Body of pancreas (tissue), 4 donors: ENCODE data around the gene LCLAT1. TPM values are rescaled to one million over a fixed set of nuclear protein-coding genes. Genes with fewer than 3 reads are reported as not detected.

Source experiments
- ATAC-seq: fragments of 150-250 bp; one replicate; pipeline ENCODE4 v1.9.1; 2016
- DNase-seq, 4 donors: peaks; one replicate each; pipeline ENCODE4 v3.0.0-alpha.2; 2019
- H3K27ac ChIP-seq, 4 donors: fragments of 200-600 bp; sonication (generic); 1 replicate in 3 of 4; 2 replicates in 1 of 4; pipeline versions ENCODE4 v1.5.1 to v1.6.1; 2016 to 2019; ENCODE audit warnings: mild to moderate bottlenecking in 1 of 4, mixed read lengths in 1 of 4, moderate library complexity in 1 of 4
- H3K27me3 ChIP-seq, 2 donors: fragments of 200-600 bp; sonication (generic); one replicate each; pipeline ENCODE4 v1.6.0; 2016; ENCODE audit warnings: mild to moderate bottlenecking in 1 of 2
- H3K36me3 ChIP-seq, 2 donors: fragments of 200-600 bp; sonication (generic); replicated peaks in 1 of 2; 2 replicates each; pipeline ENCODE4 v1.5.1; 2016; ENCODE audit warnings: low read depth in 2 of 2; ENCODE audit not compliant: insufficient read depth in 1 of 2
- H3K4me1 ChIP-seq: fragments of 200-600 bp; sonication (generic); one replicate; pipeline ENCODE4 v1.6.0; 2016
- H3K4me3 ChIP-seq, 2 donors: fragments of 200-600 bp; sonication (generic); 1 replicate in 1 of 2; 2 replicates in 1 of 2; pipeline ENCODE4 v1.5.1; 2016 to 2019
- H3K9me3 ChIP-seq, 3 donors: fragments of 200-600 bp; sonication (generic); 1 replicate in 2 of 3; 2 replicates in 1 of 3; pipeline ENCODE4 v1.5.1; 2016
- POLR2A ChIP-seq, 3 donors: fragments of 450-650 bp; IDR thresholded peaks; one replicate each; pipeline ENCODE4 v1.6.1; 2016; ENCODE audit warnings: antibody characterized with exemption in 3 of 3, mild to moderate bottlenecking in 2 of 3
- WGBS, 2 donors: methylation state at CpG; one replicate each; pipeline ENCODE4 v1.1.5; 2017; 5-methylcytosine and 5-hydroxymethylcytosine counted together
- intact Hi-C: fragments of 100-400 bp; cut with DNase I; formaldehyde crosslinking; loops from one replicate; pipeline ENCODE4 v1.15.1; 2023
- total RNA-seq, 2 donors: library from RNA; depleted of rRNA; stranded (reverse); fragments of >200 nt; gene quantifications; one replicate each; pipeline ENCODE4 v1.1.0, GENCODE V29; 2016
- TF ChIP-seq, protein P1 (sequence below), 7 experiments: fragments of 450-650 bp in 4 of 7; fragments of 200-600 bp in 3 of 7; sonication (generic) in 3 of 7; IDR thresholded peaks; one replicate each; pipeline ENCODE4 v1.5.1; 2016 to 2019; ENCODE audit warnings: antibody characterized with exemption in 7 of 7

The LCLAT1 gene
- total RNA-seq, 2 donors from 2014 or later, result 13.7 to 19.4 TPM

- 85 to 86% methylated on average over 6 of the region's 6 CpGs for WGBS, 2 donors
- DNase-seq, result no peak
- TF ChIP-seq, protein P1, sequence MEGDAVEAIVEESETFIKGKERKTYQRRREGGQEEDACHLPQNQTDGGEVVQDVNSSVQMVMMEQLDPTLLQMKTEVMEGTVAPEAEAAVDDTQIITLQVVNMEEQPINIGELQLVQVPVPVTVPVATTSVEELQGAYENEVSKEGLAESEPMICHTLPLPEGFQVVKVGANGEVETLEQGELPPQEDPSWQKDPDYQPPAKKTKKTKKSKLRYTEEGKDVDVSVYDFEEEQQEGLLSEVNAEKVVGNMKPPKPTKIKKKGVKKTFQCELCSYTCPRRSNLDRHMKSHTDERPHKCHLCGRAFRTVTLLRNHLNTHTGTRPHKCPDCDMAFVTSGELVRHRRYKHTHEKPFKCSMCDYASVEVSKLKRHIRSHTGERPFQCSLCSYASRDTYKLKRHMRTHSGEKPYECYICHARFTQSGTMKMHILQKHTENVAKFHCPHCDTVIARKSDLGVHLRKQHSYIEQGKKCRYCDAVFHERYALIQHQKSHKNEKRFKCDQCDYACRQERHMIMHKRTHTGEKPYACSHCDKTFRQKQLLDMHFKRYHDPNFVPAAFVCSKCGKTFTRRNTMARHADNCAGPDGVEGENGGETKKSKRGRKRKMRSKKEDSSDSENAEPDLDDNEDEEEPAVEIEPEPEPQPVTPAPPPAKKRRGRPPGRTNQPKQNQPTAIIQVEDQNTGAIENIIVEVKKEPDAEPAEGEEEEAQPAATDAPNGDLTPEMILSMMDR (IDR thresholded peaks at IDR 0.05), result no peak
- no peak for TF ChIP-seq POLR2A (IDR thresholded peaks at IDR 0.05)
- Histone ChIP-seq H3K27me3 (no peaks in the 10 kb centered on the region), H3K36me3 (no peaks in the 10 kb centered on the region), H3K4me3 (no peak overlapping the region), H3K27ac (no peak overlapping the region), H3K9me3 (no peaks in the 10 kb centered on the region), H3K4me1 (no peaks in the 10 kb centered on the region)
- no peak for ATAC-seq
- intact Hi-C loops, result no loop called here
Measured at GRCh38 chr2:30629866-30630265, 182.8 kb downstream of the LCLAT1 start.

GRCh38 chr2:30631051-30631671, 184.1 kb downstream of the LCLAT1 start:
- WGBS, 2 donors, result 28 to 91% methylated on average over 1 of the region's 1 CpG
- Histone ChIP-seq H3K4me3 (no peak overlapping the region), H3K4me1 (no peaks in the 10 kb centered on the region), H3K9me3 (no peaks in the 10 kb centered on the region), H3K36me3 (no peaks in the 10 kb centered on the region), H3K27me3 (no peaks in the 10 kb centered on the region), H3K27ac (no peak overlapping the region)
- ATAC-seq (no peak), DNase-seq (no peak)
- TF ChIP-seq POLR2A (IDR thresholded peaks at IDR 0.05), result no peak
- TF ChIP-seq, protein P1 (IDR thresholded peaks at IDR 0.05), result no peak
- intact Hi-C loops, result no loop called here

GRCh38 chr2:30633039-30633438, 186.0 kb downstream of the LCLAT1 start:
- ATAC-seq, result no peak
- no peaks in the 10 kb centered on the region for H3K27me3 ChIP-seq
- no peaks in the 10 kb centered on the region for H3K36me3 ChIP-seq
- no peaks in the 10 kb centered on the region for H3K4me1 ChIP-seq
- WGBS, 2 donors, result 92 to 97% methylated on average over 4 of the region's 4 CpGs
- H3K4me3 ChIP-seq, result no peak overlapping the region
- no peak for TF ChIP-seq POLR2A (IDR thresholded peaks at IDR 0.05)
- TF ChIP-seq, protein P1 (IDR thresholded peaks at IDR 0.05), result no peak
- DNase-seq, result no peak
- intact Hi-C loops, result no loop called here
- no peaks in the 10 kb centered on the region for H3K9me3 ChIP-seq
- no peak overlapping the region for H3K27ac ChIP-seq

GRCh38 chr2:30636311-30636710, 189.3 kb downstream of the LCLAT1 start:
- Histone ChIP-seq H3K36me3 (no peaks in the 10 kb centered on the region), H3K4me3 (no peak overlapping the region), H3K9me3 (no peaks in the 10 kb centered on the region), H3K4me1 (no peaks in the 10 kb centered on the region), H3K27ac (no peak overlapping the region), H3K27me3 (no peaks in the 10 kb centered on the region)
- intact Hi-C loops, result no loop called here
- DNase-seq (no peak), ATAC-seq (no peak)
- 91 to 100% methylated on average over 1 of the region's 1 CpG for WGBS, 2 donors
- TF ChIP-seq POLR2A (IDR thresholded peaks at IDR 0.05), result no peak
- TF ChIP-seq, protein P1 (IDR thresholded peaks at IDR 0.05), result no peak

- intact Hi-C loops, result no loop called here
- no peak overlapping the region for H3K27ac ChIP-seq
- H3K27me3 ChIP-seq, result no peaks in the 10 kb centered on the region
- DNase-seq (no peak), ATAC-seq (no peak)
- no peak overlapping the region for H3K4me3 ChIP-seq
- WGBS, 2 donors, result 76 to 82% methylated on average over 5 of the region's 5 CpGs
- no peaks in the 10 kb centered on the region for H3K36me3 ChIP-seq
- no peaks in the 10 kb centered on the region for H3K9me3 ChIP-seq
- H3K4me1 ChIP-seq, result no peaks in the 10 kb centered on the region
- no peak for TF ChIP-seq POLR2A (IDR thresholded peaks at IDR 0.05)
- TF ChIP-seq, protein P1 (IDR thresholded peaks at IDR 0.05), result no peak
Measured at GRCh38 chr2:30639836-30640235, 192.8 kb downstream of the LCLAT1 start.
